NT2/D1 (cell line): Measurements from ENCODE around the gene FIGNL1.

Source experiments
- YY1 ChIP-seq: IDR thresholded peaks from 2 replicates; pipeline ENCODE4 v1.6.1; 2011; ENCODE audit not compliant: insufficient read length, insufficient read depth
- ZNF274 ChIP-seq: IDR thresholded peaks from 2 replicates; pipeline ENCODE4 v1.6.1; 2011; ENCODE audit warnings: mild to moderate bottlenecking, low read depth, low read length

DNA sequence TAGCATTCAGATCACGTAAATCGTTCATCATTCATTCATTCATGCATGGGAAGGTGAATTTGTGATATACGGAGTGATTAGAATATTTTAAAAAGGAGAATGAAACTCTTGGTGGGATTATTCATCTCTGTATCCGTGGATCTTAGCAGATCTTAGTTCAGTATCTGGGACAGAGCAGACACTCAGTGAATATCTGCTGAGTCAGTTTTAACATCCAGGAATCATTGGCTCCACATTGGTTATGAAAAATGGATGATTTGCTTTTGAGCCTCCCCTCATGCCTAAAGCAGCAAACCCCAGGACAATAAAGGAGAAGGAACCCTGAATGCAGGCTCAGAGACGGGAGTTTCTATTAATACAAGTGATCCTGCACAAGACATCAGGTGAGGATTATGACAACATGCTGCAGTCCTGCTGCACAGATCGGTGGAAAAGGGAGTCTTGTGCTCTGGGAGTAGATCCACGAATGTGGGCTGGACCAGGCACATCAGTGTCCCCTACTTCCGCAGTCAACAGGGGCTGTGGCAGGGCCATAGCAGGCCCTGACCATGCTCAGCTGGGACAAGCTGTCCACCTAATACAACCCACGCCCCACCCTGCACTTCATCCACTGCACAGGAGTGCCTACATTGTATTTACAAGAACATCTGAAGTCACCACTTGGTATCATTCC, 26.9 kb upstream of the FIGNL1 start:
- TF ChIP-seq YY1 (no peak), ZNF274 (no peak)
